K562 (cell line): ENCODE results near the gene TYSND1.

Experiments used
- CTCF ChIP-seq, 3 experiments: IDR thresholded peaks in 2 of 3; conservative IDR thresholded peaks in 1 of 3; 2 replicates each; pipeline ENCODE4 v1.5.1; 2011 to 2012; ENCODE audit warnings: low read length in 3 of 3, mild to moderate bottlenecking in 3 of 3, control low read depth in 2 of 3, improper control_type of control experiment in 1 of 3, inconsistent platforms in 1 of 3, low read depth in 1 of 3, mixed read lengths in 1 of 3, moderate library complexity in 1 of 3; ENCODE audit not compliant: insufficient read depth in 2 of 3
- HNRNPLL ChIP-seq: fragments of 200-400 bp; formaldehyde crosslinking; IDR thresholded peaks from 2 replicates; pipeline ENCODE4 v1.6.1; 2017; ENCODE audit warnings: low read length, low read depth, mild to moderate bottlenecking; ENCODE audit not compliant: poor library complexity, severe bottlenecking
- THRAP3 ChIP-seq: fragments of 450-650 bp; IDR thresholded peaks from 2 replicates; pipeline ENCODE4 v1.6.1; 2016; ENCODE audit warnings: mild to moderate bottlenecking, inconsistent platforms, borderline replicate concordance

GRCh38 chr10:70191972-70192305, 45.4 kb upstream of the TYSND1 start:
- no peak for TF ChIP-seq CTCF (IDR thresholded peaks at IDR 0.05 in 2 of 3, conservative IDR thresholded peaks at IDR 0.05 in 1 of 3; ENCODE audit: insufficient read depth in 2 of 3, low read depth in 1 of 3, low read length in 3 of 3)
- no peak for TF ChIP-seq HNRNPLL
- TF ChIP-seq THRAP3: no peak
